A549 (cell line): ENCODE data around the gene CNTN5. TPM values are rescaled to one million over a fixed set of nuclear protein-coding genes. Genes with fewer than 3 reads are reported as not detected.
A peak's percentile ranks its signal among the peaks of the same experiment; 100 is the strongest.

Source experiments
- ATAC-seq, 2 experiments: fragments of 200-7000 bp in 1 of 2; fragments of >200 bp in 1 of 2; cut with Nextera tagmentation in 1 of 2; cut with Tn5 transposase in 1 of 2; 3 replicates each; pipeline versions ENCODE4 v1.8.0 to v1.9.1; 2018 to 2020; ENCODE audit warnings: mild to moderate bottlenecking in 1 of 2, moderate library complexity in 1 of 2
- CTCF ChIA-PET: fragments of 300-600 bp; sonication (Branson Sonifier 250); formaldehyde crosslinking; extraction: SDS; loops from one replicate; lab custom pipeline; 2021; ENCODE audit warnings: antibody characterized with exemption, inconsistent platforms; lab: Yijun Ruan, JAX
- POLR2A ChIA-PET: fragments of 350-600 bp; formaldehyde crosslinking; extraction: SDS; loops from one replicate; lab custom pipeline; 2021; ENCODE audit warnings: antibody characterized with exemption, inconsistent platforms; lab: Yijun Ruan, JAX
- DNase-seq, 2 experiments: peaks; one replicate each; pipeline versions ENCODE4 v3.0.0 to v3.0.0-alpha.2; 2011 to 2016; ENCODE audit warnings: low read depth in 1 of 2, low spot score in 1 of 2
- FAIRE-seq: peaks from 2 replicates; lab custom pipeline; 2011; peaks lifted over from hg19 to GRCh38; lab: Jason Lieb, UNC
- H3K27ac ChIP-seq, 2 experiments: fragments of >200 bp; sonication (Bioruptor Twin); formaldehyde crosslinking; 3 replicates each; pipeline ENCODE4 v1.5.1; 2016 to 2017
- H3K4me1 ChIP-seq: fragments of >200 bp; sonication (Bioruptor Twin); formaldehyde crosslinking; 3 replicates; pipeline ENCODE4 v1.6.1; 2016
- H3K4me2 ChIP-seq: fragments of >200 bp; sonication (Bioruptor Twin); formaldehyde crosslinking; 3 replicates; pipeline ENCODE4 v1.6.1; 2016
- H3K4me3 ChIP-seq: fragments of >200 bp; sonication (Bioruptor Twin); formaldehyde crosslinking; 3 replicates; pipeline ENCODE4 v1.5.1; 2016
- H3K9me3 ChIP-seq: fragments of >200 bp; sonication (Bioruptor Twin); formaldehyde crosslinking; 3 replicates; pipeline ENCODE4 v1.6.1; 2016
- ATOH8 ChIP-seq: fragments of 250-450 bp; sonication (Bioruptor Pico); IDR thresholded peaks from 2 replicates; pipeline ENCODE4 v1.5.0; 2020; ENCODE audit warnings: low read depth, mild to moderate bottlenecking, moderate library complexity
- BCL3 ChIP-seq: fragments of >200 bp; sonication (Bioruptor Twin); formaldehyde crosslinking; IDR thresholded peaks from 3 replicates; pipeline ENCODE4 v1.6.1; 2016
- CEBPB ChIP-seq, 2 experiments: fragments of >200 bp in 1 of 2; sonication (Bioruptor Twin) in 1 of 2; formaldehyde crosslinking in 1 of 2; IDR thresholded peaks; 2 replicates each; pipeline ENCODE4 v1.6.1; 2012 to 2016
- EHF ChIP-seq: fragments of 250-450 bp; sonication (Bioruptor Pico); IDR thresholded peaks from 2 replicates; pipeline ENCODE4 v1.5.0; 2020; ENCODE audit warnings: mild to moderate bottlenecking
- EP300 ChIP-seq, 2 experiments: fragments of >200 bp; sonication (Bioruptor Twin); formaldehyde crosslinking; IDR thresholded peaks; 2 replicates in 1 of 2; 3 replicates in 1 of 2; pipeline ENCODE4 v1.6.1; 2016 to 2017
- ESRRA ChIP-seq: fragments of 150-350 bp; IDR thresholded peaks from 2 replicates; pipeline ENCODE4 v1.6.1; 2014; ENCODE audit warnings: mild to moderate bottlenecking, low read length, borderline replicate concordance
- JUNB ChIP-seq: fragments of >200 bp; sonication (Bioruptor Twin); formaldehyde crosslinking; IDR thresholded peaks from 2 replicates; pipeline ENCODE4 v1.6.1; 2016
- KDM1A ChIP-seq: fragments of 200-600 bp; sonication (generic); IDR thresholded peaks from 2 replicates; pipeline ENCODE4 v1.6.1; 2016; ENCODE audit warnings: low read depth, mild to moderate bottlenecking
- MAX ChIP-seq: IDR thresholded peaks from 2 replicates; pipeline ENCODE4 v1.6.1; 2012
- MAZ ChIP-seq: fragments of 150-350 bp; IDR thresholded peaks from 2 replicates; pipeline ENCODE4 v1.6.1; 2014; ENCODE audit warnings: antibody characterized with exemption, low read depth, low read length, borderline replicate concordance
- MYC ChIP-seq: IDR thresholded peaks from 2 replicates; pipeline ENCODE4 v1.6.1; 2012; ENCODE audit warnings: mild to moderate bottlenecking, inconsistent platforms, low read length, improper control_type of control experiment, borderline replicate concordance
- NFE2L2 ChIP-seq: fragments of 150-350 bp; conservative IDR thresholded peaks from 2 replicates; pipeline ENCODE4 v1.6.1; 2014; ENCODE audit warnings: low read length
- NR3C1 ChIP-seq: fragments of >200 bp; sonication (Bioruptor Twin); formaldehyde crosslinking; IDR thresholded peaks from 3 replicates; pipeline ENCODE4 v1.6.1; 2017
- PBX3 ChIP-seq: IDR thresholded peaks from 2 replicates; pipeline ENCODE4 v1.6.1; 2012
- PHF8 ChIP-seq: fragments of 200-600 bp; sonication (generic); IDR thresholded peaks from 2 replicates; pipeline ENCODE4 v1.6.1; 2016; ENCODE audit warnings: low read depth, mild to moderate bottlenecking, antibody characterized with exemption, moderate library complexity, borderline replicate concordance
- POLR2AphosphoS2 ChIP-seq: conservative IDR thresholded peaks from 2 replicates; pipeline ENCODE4 v1.6.1; 2012; ENCODE audit warnings: low read length, improper control_type of control experiment, inconsistent platforms
- RARB ChIP-seq: fragments of 250-450 bp; sonication (Bioruptor Pico); IDR thresholded peaks from 2 replicates; pipeline ENCODE4 v1.8.0; 2021; ENCODE audit warnings: mild to moderate bottlenecking, moderate library complexity
- REST ChIP-seq: fragments of 200-600 bp; sonication (generic); IDR thresholded peaks from 2 replicates; pipeline ENCODE4 v1.6.1; 2016; ENCODE audit warnings: antibody characterized with exemption, mild to moderate bottlenecking, moderate library complexity
- SMC3 ChIP-seq: fragments of >200 bp; sonication (Bioruptor Twin); formaldehyde crosslinking; IDR thresholded peaks from 3 replicates; pipeline ENCODE4 v1.6.1; 2018; ENCODE audit warnings: inconsistent platforms
- SREBF2 ChIP-seq: fragments of 450-650 bp; IDR thresholded peaks from 2 replicates; pipeline ENCODE4 v1.6.1; 2014; ENCODE audit warnings: mild to moderate bottlenecking, moderate library complexity
- TFCP2L1 ChIP-seq: fragments of 250-450 bp; sonication (Bioruptor Pico); IDR thresholded peaks from 2 replicates; pipeline ENCODE4 v1.5.0; 2021; ENCODE audit warnings: mild to moderate bottlenecking
- USF2 ChIP-seq: fragments of 450-650 bp; IDR thresholded peaks from 2 replicates; pipeline ENCODE4 v1.6.1; 2014; ENCODE audit warnings: antibody characterized with exemption
- ZSCAN20 ChIP-seq: fragments of 250-450 bp; sonication (Bioruptor Pico); IDR thresholded peaks from 2 replicates; pipeline ENCODE4 v1.8.0; 2022; ENCODE audit warnings: mild to moderate bottlenecking, moderate library complexity
- WGBS: methylation state at CpG from one replicate; pipeline ENCODE4 v1.1.6; 2017; ENCODE audit errors: missing lambda C conversion rate; 5-methylcytosine and 5-hydroxymethylcytosine counted together
- polyA plus RNA-seq, 4 experiments: library from polyadenylated mRNA; depleted of rRNA in 3 of 4; stranded (reverse); fragments of >200 nt; fragmentation: RNase III in 1 of 4; extraction: RNeasy Plus Mini Kit Qiagen cat#74134 plus additional on column Dnase treatment in 1 of 4; gene quantifications; 2 replicates in 3 of 4; 3 replicates in 1 of 4; pipeline ENCODE4 v1.2.3, GENCODE V29; 2011 to 2017

The CNTN5 gene
- polyA plus RNA-seq, 2 of the 4 experiments (the other 2 are of a cell fraction) = 0.08 TPM; not detected in 1

GRCh38 chr11:99256614-99257013 lies 235.9 kb downstream of the CNTN5 start:
- FAIRE-seq (no peak), ATAC-seq (no peak)
- 87% methylated on average over 1 of the region's 1 CpG for WGBS

GRCh38 chr11:99257131-99257530 lies 236.4 kb downstream of the CNTN5 start:
- ChIA-PET POLR2A (no interaction called here), CTCF (no interaction called here)
- Histone ChIP-seq H3K4me1 (peaks cover 17% of the 10 kb centered on the region; the same call in 2 of the 3 replicates), H3K27ac (no peak overlapping the region), H3K4me3 (no peak overlapping the region), H3K9me3 (no peaks in the 10 kb centered on the region), H3K4me2 (peak overlapping the region; percentile 57)
- TF ChIP-seq MAX = 0 out of 2 replicates have a peak, but pooled peaks have one; percentile 25
- peak; percentile 59 to 86; a peak in 3 of 4 replicates for TF ChIP-seq CEBPB (IDR thresholded peaks at IDR 0.05)
- no peak for TF ChIP-seq BCL3
- no peak for TF ChIP-seq PBX3
- 0% methylated on average over 1 of the region's 1 CpG for WGBS
- FAIRE-seq (no peak), ATAC-seq (peak; percentile 41 to 64; a peak in 1 of 6 replicates), DNase-seq (peak in 1 of 2 experiments; percentile 67)

More at GRCh38 chr11:99256614-99257013, 235.9 kb downstream of the CNTN5 start:
- no peaks in the 10 kb centered on the region for H3K9me3 ChIP-seq
- H3K4me3 ChIP-seq = no peak overlapping the region
- peaks cover 17% of the 10 kb centered on the region; the same call in 2 of the 3 replicates for H3K4me1 ChIP-seq
- POLR2A ChIA-PET = no interaction called here
- no peak overlapping the region for H3K27ac ChIP-seq
- no peak for DNase-seq
- CTCF ChIA-PET = no interaction called here
- H3K4me2 ChIP-seq = peak overlapping the region; percentile 57
- peak in 1 of 2 experiments; percentile 70; a peak in 2 of 4 replicates for TF ChIP-seq CEBPB (IDR thresholded peaks at IDR 0.05)
- TF ChIP-seq EP300 (IDR thresholded peaks at IDR 0.05) = no peak

GRCh38 chr11:99260696-99261095 lies 239.9 kb downstream of the CNTN5 start:
- ATAC-seq (0 out of 6 replicates have a peak, but pooled peaks of 1 of the 2 experiments have one; percentile 36), FAIRE-seq (no peak), DNase-seq (peak in 1 of 2 experiments; percentile 25)
- no peak overlapping the region for H3K27ac ChIP-seq
- WGBS = 0% methylated on average over 1 of the region's 1 CpG
- TF ChIP-seq RARB = no peak
- TF ChIP-seq MAZ = no peak
- no peak for TF ChIP-seq ATOH8 (CRISPR knock-in tag)
- no peak for TF ChIP-seq MYC
- no peaks in the 10 kb centered on the region for H3K9me3 ChIP-seq
- POLR2A ChIA-PET = no interaction called here
- H3K4me1 ChIP-seq = peaks cover 17% of the 10 kb centered on the region; the same call in 2 of the 3 replicates
- H3K4me2 ChIP-seq = peak overlapping the region; percentile 21; the same call in 1 of the 3 replicates
- CTCF ChIA-PET = no interaction called here
- H3K4me3 ChIP-seq = no peak overlapping the region

GRCh38 chr11:99268886-99269285 lies 248.1 kb downstream of the CNTN5 start:
- ChIA-PET POLR2A (no interaction called here), CTCF (no interaction called here)
- H3K27ac ChIP-seq = no peak overlapping the region
- H3K4me1 ChIP-seq = no peaks in the 10 kb centered on the region
- DNase-seq (no peak), ATAC-seq (no peak), FAIRE-seq (no peak)
- 56% methylated on average over 3 of the region's 3 CpGs for WGBS
- no peaks in the 10 kb centered on the region for H3K9me3 ChIP-seq
- no peak overlapping the region for H3K4me2 ChIP-seq
- no peak overlapping the region for H3K4me3 ChIP-seq
- no peak for TF ChIP-seq JUNB
- no peak for TF ChIP-seq PHF8
- no peak for TF ChIP-seq TFCP2L1 (CRISPR knock-in tag)
- TF ChIP-seq NR3C1 = no peak
- TF ChIP-seq ESRRA = no peak
- no peak for TF ChIP-seq SREBF2
- no peak for TF ChIP-seq KDM1A
- TF ChIP-seq POLR2AphosphoS2 = no peak
- TF ChIP-seq ZSCAN20 (CRISPR knock-in tag) = no peak
- TF ChIP-seq USF2 = no peak
- TF ChIP-seq NFE2L2 = no peak
- no peak for TF ChIP-seq SMC3
- TF ChIP-seq EHF = no peak
- no peak for TF ChIP-seq REST
